HepG2 (cell line): ENCODE measurements around the gene NIPAL3. TPM values are rescaled to one million over a fixed set of nuclear protein-coding genes. Genes with fewer than 3 reads are reported as not detected.

ENCODE experiments used
- FLYWCH1 ChIP-seq: sonication (generic); formaldehyde crosslinking; IDR thresholded peaks from 2 replicates; pipeline ENCODE4 v1.8.1; 2023; ENCODE audit warnings: mild to moderate bottlenecking, missing genetic modification reagents
- MLXIP ChIP-seq: sonication (generic); formaldehyde crosslinking; IDR thresholded peaks from 2 replicates; pipeline ENCODE4 v1.9.0; 2021; ENCODE audit warnings: missing genetic modification reagents, borderline replicate concordance
- MXD4 ChIP-seq: IDR thresholded peaks from 2 replicates; pipeline ENCODE4 v1.6.1; 2016; ENCODE audit warnings: mild to moderate bottlenecking, missing biosample characterization, missing genetic modification reagents
- POGZ ChIP-seq: sonication (generic); formaldehyde crosslinking; IDR thresholded peaks from 2 replicates; pipeline ENCODE4 v1.4.0; 2020; ENCODE audit warnings: mild to moderate bottlenecking, missing genetic modification reagents
- RAD21 ChIP-seq: fragments of 450-650 bp; formaldehyde crosslinking; IDR thresholded peaks from 2 replicates; pipeline ENCODE4 v1.5.0; 2020; ENCODE audit warnings: mild to moderate bottlenecking
- SNAPC2 ChIP-seq: sonication (generic); formaldehyde crosslinking; IDR thresholded peaks from 2 replicates; pipeline ENCODE4 v1.8.1; 2022; ENCODE audit warnings: mild to moderate bottlenecking, missing genetic modification reagents
- TAF1 ChIP-seq: sonication (generic); formaldehyde crosslinking; IDR thresholded peaks from 2 replicates; pipeline ENCODE4 v1.4.0; 2020; ENCODE audit warnings: missing genetic modification reagents
- TFDP2 ChIP-seq: sonication (generic); formaldehyde crosslinking; IDR thresholded peaks from 2 replicates; pipeline ENCODE4 v1.4.0; 2020; ENCODE audit warnings: missing genetic modification reagents
- TOPORS ChIP-seq: sonication (generic); formaldehyde crosslinking; IDR thresholded peaks from 2 replicates; pipeline ENCODE4 v1.8.0; 2023; ENCODE audit warnings: mild to moderate bottlenecking, missing genetic modification reagents
- ZFP90 ChIP-seq: sonication (generic); formaldehyde crosslinking; IDR thresholded peaks from 2 replicates; pipeline ENCODE4 v1.8.0; 2022; ENCODE audit warnings: missing genetic modification reagents, mild to moderate bottlenecking, inconsistent platforms, borderline replicate concordance
- ZMAT3 ChIP-seq: sonication (generic); formaldehyde crosslinking; conservative IDR thresholded peaks from 2 replicates; pipeline ENCODE4 v1.7.0; 2021; ENCODE audit warnings: missing genetic modification reagents
- ZNF124 ChIP-seq: sonication (generic); formaldehyde crosslinking; IDR thresholded peaks from 2 replicates; pipeline ENCODE4 v1.4.0; 2020; ENCODE audit warnings: missing genetic modification reagents
- ZNF3 ChIP-seq: IDR thresholded peaks from 2 replicates; pipeline ENCODE4 v1.7.0; 2017; ENCODE audit warnings: inconsistent platforms
- ZNF609 ChIP-seq: sonication (generic); formaldehyde crosslinking; IDR thresholded peaks from 2 replicates; pipeline ENCODE4 v1.4.0; 2020; ENCODE audit warnings: mild to moderate bottlenecking, missing genetic modification reagents, borderline replicate concordance
- ZNF615 ChIP-seq: sonication (generic); formaldehyde crosslinking; IDR thresholded peaks from 2 replicates; pipeline ENCODE4 v1.5.0; 2020; ENCODE audit warnings: mild to moderate bottlenecking, missing genetic modification reagents, borderline replicate concordance
- ZNF703 ChIP-seq: sonication (generic); formaldehyde crosslinking; IDR thresholded peaks from 2 replicates; pipeline ENCODE4 v1.5.1; 2020; ENCODE audit warnings: missing genetic modification reagents, mild to moderate bottlenecking, moderate library complexity, borderline replicate concordance
- ZNF704 ChIP-seq: sonication (generic); formaldehyde crosslinking; IDR thresholded peaks from 2 replicates; pipeline ENCODE4 v1.8.1; 2023; ENCODE audit warnings: mild to moderate bottlenecking, inconsistent platforms, moderate library complexity, missing genetic modification reagents, borderline replicate concordance
- ZSCAN20 ChIP-seq: sonication (generic); formaldehyde crosslinking; IDR thresholded peaks from 2 replicates; pipeline ENCODE4 v1.4.0; 2020; ENCODE audit warnings: missing genetic modification reagents, mild to moderate bottlenecking, borderline replicate concordance
- ZSCAN25 ChIP-seq: sonication (generic); formaldehyde crosslinking; IDR thresholded peaks from 2 replicates; pipeline ENCODE4 v1.8.0; 2022; ENCODE audit warnings: mild to moderate bottlenecking, missing genetic modification reagents
- polyA plus RNA-seq, 8 experiments: library from polyadenylated mRNA; depleted of rRNA in 3 of 8; stranded (reverse) in 7 of 8; unstranded in 1 of 8; fragments of >200 nt; fragmentation: Illumina TruSeq in 4 of 8; extraction: Trizol in 4 of 8; gene quantifications; 2 replicates each; pipeline versions ENCODE4 v1.2.1 to v1.2.3, GENCODE V29; 2011 to 2016; ENCODE audit warnings: low read depth in 4 of 8, missing spikeins in 1 of 8, mixed read lengths in 1 of 8; ENCODE audit not compliant: insufficient read depth in 1 of 8
- total RNA-seq, 5 experiments: library from RNA; depleted of rRNA; stranded (reverse); fragments of >200 nt; fragmentation: Illumina TruSeq; extraction: Trizol; gene quantifications; 2 replicates each; pipeline ENCODE4 v1.2.3, GENCODE V29; 2016; ENCODE audit warnings: low read depth in 1 of 5

Gene NIPAL3
- total and polyA plus RNA-seq, 2 of the 13 experiments (the other 11 are each of a cell fraction or from before 2014, with no cell fraction given): 5.6 to 8.6 TPM

- TF ChIP-seq ZNF704 (CRISPR knock-in tag): no peak
- no peak for TF ChIP-seq ZFP90 (CRISPR knock-in tag)
- TF ChIP-seq ZSCAN25: no peak
- no peak for TF ChIP-seq TOPORS (CRISPR knock-in tag)
- no peak for TF ChIP-seq ZNF703 (CRISPR knock-in tag)
- no peak for TF ChIP-seq MLXIP (CRISPR knock-in tag)
- TF ChIP-seq ZSCAN20 (CRISPR knock-in tag): no peak
- no peak for TF ChIP-seq ZNF615
- no peak for TF ChIP-seq ZNF3
- TF ChIP-seq ZNF609 (CRISPR knock-in tag): no peak
- TF ChIP-seq FLYWCH1 (CRISPR knock-in tag): no peak
- no peak for TF ChIP-seq MXD4 (CRISPR knock-in tag)
- no peak for TF ChIP-seq ZNF124
- peak; percentile 37; the same call in 1 of the 2 replicates for TF ChIP-seq TAF1
- TF ChIP-seq RAD21 (CRISPR knock-in tag): no peak
- TF ChIP-seq POGZ (CRISPR knock-in tag): peak; percentile 25; the same call in 1 of the 2 replicates
- TF ChIP-seq ZMAT3 (CRISPR knock-in tag): no peak
- peak; percentile 31; the same call in 1 of the 2 replicates for TF ChIP-seq TFDP2 (CRISPR knock-in tag)
- TF ChIP-seq SNAPC2 (CRISPR knock-in tag): no peak
Observed at GRCh38 chr1:24502065-24502708, 86.6 kb downstream of the NIPAL3 start (continued).
